ENCODE measurements around the gene FH.

Gene FH

GRCh38 chr1:241507189-241507863 lies 12.2 kb downstream of the FH start:
- in situ Hi-C loops (cut with MboI; ENCODE audit: low sequenced_read_pairs, unreplicated experiment) = no loop called here
- DNase-seq (ENCODE audit: low spot score) = no peak
- no peak for TF ChIP-seq CTCF (IDR thresholded peaks at IDR 0.05; ENCODE audit: borderline replicate concordance, control extremely low read depth, extremely low read depth, insufficient read depth, missing control alignments)

- TF ChIP-seq CTCF (IDR thresholded peaks at IDR 0.05; ENCODE audit: borderline replicate concordance, control extremely low read depth, extremely low read depth, insufficient read depth, missing control alignments) = no peak
- in situ Hi-C loops (cut with MboI; ENCODE audit: low sequenced_read_pairs, unreplicated experiment) = no loop called here
- no peak for DNase-seq (ENCODE audit: low spot score)
These were observed 16.1 kb downstream of the FH start for GRCh38 chr1:241503444-241503843.

- in situ Hi-C loops (cut with MboI; ENCODE audit: low sequenced_read_pairs, unreplicated experiment) = no loop called here
- peak; percentile 38 for TF ChIP-seq CTCF (IDR thresholded peaks at IDR 0.05; ENCODE audit: borderline replicate concordance, control extremely low read depth, extremely low read depth, insufficient read depth, missing control alignments)
- no peak for DNase-seq (ENCODE audit: low spot score)
These were observed 19.6 kb downstream of the FH start for GRCh38 chr1:241499910-241500309.

- no peak for DNase-seq (ENCODE audit: low spot score)
- in situ Hi-C loops (cut with MboI; ENCODE audit: low sequenced_read_pairs, unreplicated experiment) = no loop called here
- no peak for TF ChIP-seq CTCF (IDR thresholded peaks at IDR 0.05; ENCODE audit: borderline replicate concordance, control extremely low read depth, extremely low read depth, insufficient read depth, missing control alignments)
These were observed 23.8 kb downstream of the FH start for GRCh38 chr1:241495741-241496140.

- no peak for DNase-seq (ENCODE audit: low spot score)
- TF ChIP-seq CTCF (IDR thresholded peaks at IDR 0.05; ENCODE audit: borderline replicate concordance, control extremely low read depth, extremely low read depth, insufficient read depth, missing control alignments) = no peak
- in situ Hi-C loops (cut with MboI; ENCODE audit: low sequenced_read_pairs, unreplicated experiment) = no loop called here
These were observed 30.8 kb downstream of the FH start for GRCh38 chr1:241488739-241489138.

- peak; percentile 33 for TF ChIP-seq CTCF (IDR thresholded peaks at IDR 0.05; ENCODE audit: borderline replicate concordance, control extremely low read depth, extremely low read depth, insufficient read depth, missing control alignments)
- peak; percentile 32 for DNase-seq (ENCODE audit: low spot score)
- in situ Hi-C loops (cut with MboI; ENCODE audit: low sequenced_read_pairs, unreplicated experiment) = no loop called here
These were observed 34.0 kb downstream of the FH start for GRCh38 chr1:241485554-241485992.

Data from GM13976 (cell line).